ENCODE results near the gene PHF12.
"Not testable (repeated sequence)": the region's sequence is repeated elsewhere in the genome, so short reads cannot be mapped to it uniquely, and the experiment has no call there.

PHF12 gene

DNA sequence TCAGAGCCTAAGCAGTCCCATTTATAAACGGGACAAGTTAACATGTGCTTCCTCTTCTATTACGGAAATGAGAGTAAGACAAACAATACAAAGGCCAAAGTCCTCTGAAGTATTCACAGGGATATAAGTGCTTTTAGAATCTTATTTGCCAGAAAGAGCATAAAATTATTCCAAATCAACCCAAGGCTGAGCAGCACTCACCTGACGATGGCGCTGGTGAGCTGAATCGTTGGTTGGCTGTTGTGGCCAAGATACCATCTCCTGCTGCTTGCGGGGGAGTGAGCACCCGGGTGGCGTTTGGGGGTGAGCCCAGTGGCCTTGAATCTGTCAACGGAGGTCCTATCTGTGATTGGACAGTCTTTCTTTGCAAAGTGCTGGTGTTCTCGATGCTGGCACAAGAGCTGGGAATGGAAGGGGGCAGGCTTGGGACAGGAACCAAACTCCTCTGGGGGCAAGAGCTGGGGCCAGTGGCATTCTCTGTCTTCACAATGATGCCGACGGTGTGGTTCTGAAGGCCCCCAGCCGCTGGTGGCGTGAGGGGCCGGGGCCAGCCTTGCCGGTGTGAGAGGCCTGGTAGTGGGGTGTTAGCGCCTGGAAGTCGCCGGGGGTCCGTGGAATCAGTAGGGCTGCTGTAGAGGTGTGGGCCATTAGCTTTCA is 38.9 kb downstream of the PHF12 start:
- Histone ChIP-seq H3K9ac (ENCODE audit: low read length) (no peak overlapping the region), H3K36me3 (ENCODE audit: control insufficient read depth, insufficient read depth, low read length) (peaks cover 81% of the 10 kb centered on the region), H3K27ac (ENCODE audit: low read depth, low read length) (no peak overlapping the region), H3K4me1 (ENCODE audit: control insufficient read depth, insufficient read depth, low read length) (peaks cover 18% of the 10 kb centered on the region), H3K27me3 (ENCODE audit: control insufficient read depth, insufficient read depth, low read length) (no peaks in the 10 kb centered on the region), H3K4me3 (ENCODE audit: low read length) (no peak overlapping the region)

GRCh38 chr17:28911411-28912045 is 39.8 kb downstream of the PHF12 start:
- no peak overlapping the region for H3K9ac ChIP-seq (ENCODE audit: low read length)
- H3K27me3 ChIP-seq (ENCODE audit: control insufficient read depth, insufficient read depth, low read length): no peaks in the 10 kb centered on the region
- no peak overlapping the region for H3K4me3 ChIP-seq (ENCODE audit: low read length)
- H3K27ac ChIP-seq (ENCODE audit: low read depth, low read length): no peak overlapping the region
- peaks cover 25% of the 10 kb centered on the region for H3K4me1 ChIP-seq (ENCODE audit: control insufficient read depth, insufficient read depth, low read length)
- H3K36me3 ChIP-seq (ENCODE audit: control insufficient read depth, insufficient read depth, low read length): peaks cover 81% of the 10 kb centered on the region

GRCh38 chr17:28910534-28910933 is 40.8 kb downstream of the PHF12 start:
- no peak overlapping the region for H3K4me3 ChIP-seq (ENCODE audit: low read length)
- H3K4me1 ChIP-seq (ENCODE audit: control insufficient read depth, insufficient read depth, low read length): peaks cover 25% of the 10 kb centered on the region
- no peaks in the 10 kb centered on the region for H3K27me3 ChIP-seq (ENCODE audit: control insufficient read depth, insufficient read depth, low read length)
- no peak overlapping the region for H3K9ac ChIP-seq (ENCODE audit: low read length)
- no peak overlapping the region for H3K27ac ChIP-seq (ENCODE audit: low read depth, low read length)
- H3K36me3 ChIP-seq (ENCODE audit: control insufficient read depth, insufficient read depth, low read length): peaks cover 82% of the 10 kb centered on the region

DNA sequence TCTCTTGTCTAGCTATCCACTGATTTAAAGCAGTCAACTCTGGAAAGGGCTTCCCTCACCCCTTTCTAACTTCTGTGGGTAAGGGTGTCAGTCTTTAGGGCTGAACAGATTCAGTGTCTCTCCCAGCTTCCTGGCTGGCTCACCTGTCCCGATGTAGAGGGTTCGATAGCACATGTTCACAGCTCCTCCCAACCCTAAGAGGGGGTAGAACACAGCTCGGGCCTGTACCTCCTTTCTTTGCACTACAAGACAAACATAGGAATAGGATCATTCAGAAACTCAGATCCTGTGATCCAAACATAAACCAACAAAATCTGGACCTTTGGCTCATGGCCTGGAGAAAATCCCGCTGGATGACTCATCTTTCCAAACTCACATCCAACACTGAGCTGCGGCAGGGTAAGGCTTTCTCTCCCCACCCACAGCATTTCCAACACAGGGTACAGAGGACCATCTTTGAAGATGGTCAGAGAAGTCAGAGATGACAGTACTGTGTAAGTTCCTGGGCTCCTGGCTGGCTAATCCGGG is 42.6 kb downstream of the PHF12 start:
- Histone ChIP-seq H3K9ac (ENCODE audit: low read length) (no peak overlapping the region), H3K4me1 (ENCODE audit: control insufficient read depth, insufficient read depth, low read length) (peaks cover 25% of the 10 kb centered on the region), H3K27ac (ENCODE audit: low read depth, low read length) (peak overlapping the region; percentile 81), H3K4me3 (ENCODE audit: low read length) (peak overlapping the region; percentile 13), H3K36me3 (ENCODE audit: control insufficient read depth, insufficient read depth, low read length) (peaks cover 68% of the 10 kb centered on the region), H3K27me3 (ENCODE audit: control insufficient read depth, insufficient read depth, low read length) (no peaks in the 10 kb centered on the region)

- Histone ChIP-seq H3K4me3 (ENCODE audit: low read length) (peak overlapping the region; percentile 13), H3K36me3 (ENCODE audit: control insufficient read depth, insufficient read depth, low read length) (peaks cover 60% of the 10 kb centered on the region), H3K9ac (ENCODE audit: low read length) (no peak overlapping the region), H3K27ac (ENCODE audit: low read depth, low read length) (peak overlapping the region; percentile 81), H3K4me1 (ENCODE audit: control insufficient read depth, insufficient read depth, low read length) (peaks cover 25% of the 10 kb centered on the region), H3K27me3 (ENCODE audit: control insufficient read depth, insufficient read depth, low read length) (no peaks in the 10 kb centered on the region)
These were observed 43.4 kb downstream of the PHF12 start for GRCh38 chr17:28907709-28908475.

GRCh38 chr17:28906706-28907438 is 44.4 kb downstream of the PHF12 start:
- no peak overlapping the region for H3K4me3 ChIP-seq (ENCODE audit: low read length)
- peaks cover 25% of the 10 kb centered on the region for H3K4me1 ChIP-seq (ENCODE audit: control insufficient read depth, insufficient read depth, low read length)
- H3K36me3 ChIP-seq (ENCODE audit: control insufficient read depth, insufficient read depth, low read length): peaks cover 50% of the 10 kb centered on the region
- H3K27ac ChIP-seq (ENCODE audit: low read depth, low read length): peak overlapping the region; percentile 34
- no peak overlapping the region for H3K9ac ChIP-seq (ENCODE audit: low read length)
- no peaks in the 10 kb centered on the region for H3K27me3 ChIP-seq (ENCODE audit: control insufficient read depth, insufficient read depth, low read length)

GRCh38 chr17:28906276-28906675 is 45.0 kb downstream of the PHF12 start:
- no peak overlapping the region for H3K27ac ChIP-seq (ENCODE audit: low read depth, low read length)
- no peak overlapping the region for H3K4me3 ChIP-seq (ENCODE audit: low read length)
- no peak overlapping the region for H3K9ac ChIP-seq (ENCODE audit: low read length)
- no peaks in the 10 kb centered on the region for H3K27me3 ChIP-seq (ENCODE audit: control insufficient read depth, insufficient read depth, low read length)
- peaks cover 25% of the 10 kb centered on the region for H3K4me1 ChIP-seq (ENCODE audit: control insufficient read depth, insufficient read depth, low read length)
- H3K36me3 ChIP-seq (ENCODE audit: control insufficient read depth, insufficient read depth, low read length): peaks cover 45% of the 10 kb centered on the region

DNA sequence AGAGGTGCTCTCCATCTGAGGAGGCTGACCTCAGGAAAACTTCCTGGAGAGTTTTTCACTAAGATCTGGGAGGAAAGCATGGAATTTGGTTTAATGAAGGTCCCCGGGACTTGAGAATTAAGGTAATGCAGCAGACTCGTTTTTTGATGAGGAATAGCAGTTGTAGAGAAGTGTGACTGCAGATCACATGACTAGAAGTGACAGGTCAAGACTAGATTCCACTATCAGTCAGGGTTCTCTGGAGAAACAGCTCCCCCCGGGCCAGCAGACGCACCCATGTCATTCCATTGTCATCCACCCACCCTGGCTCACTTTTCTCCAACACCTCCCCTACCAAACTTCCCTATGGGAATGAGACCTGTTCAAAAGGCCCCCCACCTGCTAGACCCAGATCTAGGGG is 46.5 kb downstream of the PHF12 start:
- H3K36me3 ChIP-seq (ENCODE audit: control insufficient read depth, insufficient read depth, low read length): peaks cover 31% of the 10 kb centered on the region
- H3K4me3 ChIP-seq (ENCODE audit: low read length): no peak overlapping the region
- no peak overlapping the region for H3K27ac ChIP-seq (ENCODE audit: low read depth, low read length)
- no peaks in the 10 kb centered on the region for H3K27me3 ChIP-seq (ENCODE audit: control insufficient read depth, insufficient read depth, low read length)
- H3K9ac ChIP-seq (ENCODE audit: low read length): no peak overlapping the region
- H3K4me1 ChIP-seq (ENCODE audit: control insufficient read depth, insufficient read depth, low read length): peaks cover 25% of the 10 kb centered on the region

DNA sequence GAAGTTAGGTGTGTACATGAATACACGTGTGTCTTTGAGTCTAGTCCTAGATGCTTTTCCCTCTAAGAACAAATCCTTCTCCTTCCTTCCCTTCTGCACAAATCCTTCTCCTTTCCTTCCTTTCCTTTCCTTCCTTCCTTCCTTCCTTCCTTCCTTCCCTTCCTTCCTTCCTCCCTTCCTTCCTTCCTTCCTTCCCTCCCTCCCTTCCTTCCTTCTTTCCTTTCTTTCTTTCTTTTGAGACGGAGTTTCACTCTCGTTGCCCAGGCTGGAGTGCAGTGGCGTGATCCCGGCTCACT is 47.8 kb downstream of the PHF12 start:
- Histone ChIP-seq H3K4me3 (ENCODE audit: low read length) (peak overlapping the region; percentile 69), H3K4me1 (ENCODE audit: control insufficient read depth, insufficient read depth, low read length) (peaks cover 18% of the 10 kb centered on the region), H3K36me3 (ENCODE audit: control insufficient read depth, insufficient read depth, low read length) (peaks cover 22% of the 10 kb centered on the region)
- not testable (repeated sequence) for H3K9ac ChIP-seq (ENCODE audit: low read length); H3K27ac ChIP-seq (ENCODE audit: low read depth, low read length); H3K27me3 ChIP-seq (ENCODE audit: control insufficient read depth, insufficient read depth, low read length)

- Histone ChIP-seq H3K27ac (ENCODE audit: low read depth, low read length) (peak within 1 kb of the TSS; percentile 51), H3K4me3 (ENCODE audit: low read length) (peak within 1 kb of the TSS; percentile 69)
These were observed 48.3 kb downstream of the PHF12 start, which contains the start of gene DHRS13 for GRCh38 chr17:28902819-28903545. DHRS13 (minus strand) TSS chr17:28903079; CDS start chr17:28902944, 135 bp downstream.

DNA sequence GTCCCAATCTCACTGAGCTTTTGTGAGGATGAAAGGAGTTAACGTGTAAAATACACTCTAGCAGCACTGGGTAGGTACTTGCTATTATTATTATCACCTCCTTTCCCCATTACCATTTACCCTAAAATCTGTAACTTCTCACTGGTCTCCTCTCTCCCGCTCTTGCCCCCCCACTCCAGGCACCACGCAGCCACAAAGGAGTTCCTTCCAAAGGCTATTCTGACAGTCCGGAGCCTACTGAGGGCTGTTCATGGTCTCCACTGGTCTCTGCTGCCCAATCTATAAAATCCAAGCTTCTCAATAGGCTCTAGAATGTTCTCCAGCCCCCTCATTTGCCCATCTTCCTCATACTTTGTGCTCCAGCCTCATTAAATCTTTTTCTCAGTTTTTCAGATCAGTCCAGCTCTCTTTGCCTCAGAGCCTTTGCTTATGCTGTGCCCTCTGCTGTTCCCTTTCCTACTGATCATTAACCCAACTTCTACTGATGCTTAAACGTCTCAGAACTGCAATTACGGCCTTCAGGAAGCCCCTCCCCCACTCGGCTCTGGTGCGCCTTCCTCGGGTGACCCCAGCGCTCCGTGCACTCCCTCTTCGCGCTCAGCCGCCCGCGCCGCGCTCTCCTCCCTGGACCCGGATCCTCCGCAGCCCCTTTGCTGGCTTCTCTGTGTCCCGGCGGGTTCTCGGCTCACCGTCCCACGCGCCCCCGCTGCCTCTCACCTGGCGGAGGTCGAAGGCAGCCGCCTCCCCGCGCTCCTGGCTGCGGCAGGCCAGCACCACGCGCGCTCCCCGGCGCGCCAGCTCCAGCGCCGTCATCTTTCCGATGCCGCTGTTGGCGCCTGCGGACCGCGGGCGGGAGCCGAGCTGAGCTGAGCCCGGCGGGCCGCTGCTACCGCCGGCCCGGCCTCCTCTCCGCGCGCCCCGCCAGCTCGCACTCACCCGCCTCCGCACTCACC is 49.2 kb downstream of the PHF12 start:
- Histone ChIP-seq H3K4me3 (ENCODE audit: low read length) (peak overlapping the region; percentile 69), H3K27me3 (ENCODE audit: control insufficient read depth, insufficient read depth, low read length) (no peaks in the 10 kb centered on the region), H3K4me1 (ENCODE audit: control insufficient read depth, insufficient read depth, low read length) (peaks cover 11% of the 10 kb centered on the region)

More at GRCh38 chr17:28902819-28903545, 48.3 kb downstream of the PHF12 start, which contains the start of gene DHRS13:
- H3K36me3 ChIP-seq (ENCODE audit: control insufficient read depth, insufficient read depth, low read length): peaks cover 18% of the 10 kb centered on the region
- no peak within 1 kb of the TSS for H3K9ac ChIP-seq (ENCODE audit: low read length)
- no peaks in the 10 kb centered on the region for H3K27me3 ChIP-seq (ENCODE audit: control insufficient read depth, insufficient read depth, low read length)
- peaks cover 16% of the 10 kb centered on the region for H3K4me1 ChIP-seq (ENCODE audit: control insufficient read depth, insufficient read depth, low read length)

More for the DNA sequence above, 49.2 kb downstream of the PHF12 start:
- no peak overlapping the region for H3K9ac ChIP-seq (ENCODE audit: low read length)
- H3K27ac ChIP-seq (ENCODE audit: low read depth, low read length): peak overlapping the region; percentile 51
- peaks cover 13% of the 10 kb centered on the region for H3K36me3 ChIP-seq (ENCODE audit: control insufficient read depth, insufficient read depth, low read length)
